DOHH2 (cell line): ENCODE results near the gene RBMXL3.
"Not testable (repeated sequence)": the region's sequence is repeated elsewhere in the genome, so short reads cannot be mapped to it uniquely, and the experiment has no call there.

Source experiments
- H3F3A ChIP-seq: fragments of 200-600 bp; sonication (generic), shearing (Covaris generic); 2 replicates; pipeline ENCODE4 v1.6.0; 2016; ENCODE audit warnings: antibody characterized with exemption, mild to moderate bottlenecking; ENCODE audit not compliant: control insufficient read depth, insufficient read depth
- H3K27ac ChIP-seq: fragments of 200-600 bp; sonication (generic); 2 replicates; pipeline ENCODE4 v1.5.1; 2014; ENCODE audit warnings: low read depth, mild to moderate bottlenecking, low read length, moderate library complexity
- H3K27me3 ChIP-seq: fragments of 200-600 bp; sonication (generic); 2 replicates; pipeline ENCODE4 v1.6.1; 2014; ENCODE audit warnings: mild to moderate bottlenecking, low read length, mixed read lengths; ENCODE audit not compliant: control insufficient read depth
- H3K36me3 ChIP-seq: fragments of 200-600 bp; sonication (generic); 2 replicates; pipeline ENCODE4 v1.6.1; 2014; ENCODE audit warnings: mild to moderate bottlenecking, low read length, moderate library complexity, mixed read lengths; ENCODE audit not compliant: control insufficient read depth
- H3K4me1 ChIP-seq: fragments of 200-600 bp; sonication (generic); 2 replicates; pipeline ENCODE4 v1.6.1; 2014; ENCODE audit warnings: mild to moderate bottlenecking, low read length, mixed read lengths; ENCODE audit not compliant: control insufficient read depth
- H3K4me2 ChIP-seq: fragments of 200-600 bp; sonication (generic); 2 replicates; pipeline ENCODE4 v1.6.0; 2014; ENCODE audit warnings: mild to moderate bottlenecking, low read length, moderate library complexity
- H3K4me3 ChIP-seq: fragments of 200-600 bp; sonication (generic); 2 replicates; pipeline ENCODE4 v1.5.1; 2014; ENCODE audit warnings: mild to moderate bottlenecking, low read length, mixed read lengths
- H3K79me2 ChIP-seq: fragments of 200-600 bp; sonication (generic); 2 replicates; pipeline ENCODE4 v1.6.1; 2014; ENCODE audit warnings: mild to moderate bottlenecking, low read length, mixed read lengths; ENCODE audit not compliant: control insufficient read depth
- H3K9me2 ChIP-seq: fragments of 200-600 bp; sonication (generic); replicated peaks from 2 replicates; pipeline ENCODE4 v1.6.1; 2014; ENCODE audit warnings: mild to moderate bottlenecking, low read length, mixed read lengths; ENCODE audit not compliant: control insufficient read depth
- H3K9me3 ChIP-seq: fragments of 200-600 bp; sonication (generic); 2 replicates; pipeline ENCODE4 v1.6.1; 2014; ENCODE audit warnings: antibody characterized with exemption, low read length, mixed read lengths; ENCODE audit not compliant: control insufficient read depth, insufficient read depth
- H4K20me1 ChIP-seq: fragments of 200-600 bp; sonication (generic); 2 replicates; pipeline ENCODE4 v1.6.0; 2014; ENCODE audit warnings: low read depth, mild to moderate bottlenecking, antibody characterized with exemption, low read length, moderate library complexity; ENCODE audit not compliant: control insufficient read depth, insufficient read depth
- EZH2phosphoT487 ChIP-seq: fragments of 200-600 bp; sonication (generic); IDR thresholded peaks from 2 replicates; pipeline ENCODE4 v1.6.1; 2017; ENCODE audit warnings: borderline replicate concordance, mild to moderate bottlenecking, antibody characterized with exemption, low read length, moderate library complexity, mixed read lengths
- TF ChIP-seq, protein P1 (sequence below): fragments of 200-600 bp; sonication (generic); IDR thresholded peaks from one replicate; pipeline ENCODE4 v1.5.1; 2014; ENCODE audit warnings: antibody characterized with exemption, mild to moderate bottlenecking, low read depth, low read length; ENCODE audit not compliant: poor library complexity, severe bottlenecking

RBMXL3 gene

GRCh38 chrX:115192244-115192700, 3.1 kb downstream of the RBMXL3 start:
- H3K27ac ChIP-seq, result no peak overlapping the region
- no peaks in the 10 kb centered on the region for H3K4me1 ChIP-seq
- no peaks in the 10 kb centered on the region for H3K36me3 ChIP-seq
- no peak for TF ChIP-seq EZH2phosphoT487
- TF ChIP-seq, protein P1, sequence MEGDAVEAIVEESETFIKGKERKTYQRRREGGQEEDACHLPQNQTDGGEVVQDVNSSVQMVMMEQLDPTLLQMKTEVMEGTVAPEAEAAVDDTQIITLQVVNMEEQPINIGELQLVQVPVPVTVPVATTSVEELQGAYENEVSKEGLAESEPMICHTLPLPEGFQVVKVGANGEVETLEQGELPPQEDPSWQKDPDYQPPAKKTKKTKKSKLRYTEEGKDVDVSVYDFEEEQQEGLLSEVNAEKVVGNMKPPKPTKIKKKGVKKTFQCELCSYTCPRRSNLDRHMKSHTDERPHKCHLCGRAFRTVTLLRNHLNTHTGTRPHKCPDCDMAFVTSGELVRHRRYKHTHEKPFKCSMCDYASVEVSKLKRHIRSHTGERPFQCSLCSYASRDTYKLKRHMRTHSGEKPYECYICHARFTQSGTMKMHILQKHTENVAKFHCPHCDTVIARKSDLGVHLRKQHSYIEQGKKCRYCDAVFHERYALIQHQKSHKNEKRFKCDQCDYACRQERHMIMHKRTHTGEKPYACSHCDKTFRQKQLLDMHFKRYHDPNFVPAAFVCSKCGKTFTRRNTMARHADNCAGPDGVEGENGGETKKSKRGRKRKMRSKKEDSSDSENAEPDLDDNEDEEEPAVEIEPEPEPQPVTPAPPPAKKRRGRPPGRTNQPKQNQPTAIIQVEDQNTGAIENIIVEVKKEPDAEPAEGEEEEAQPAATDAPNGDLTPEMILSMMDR, result no peak
- H3K27me3 ChIP-seq, result no peaks in the 10 kb centered on the region
- H3F3A ChIP-seq, result no peaks in the 10 kb centered on the region
- no peaks in the 10 kb centered on the region for H3K9me3 ChIP-seq
- H3K4me3 ChIP-seq, result no peak overlapping the region
- H3K9me2 ChIP-seq, result no peaks in the 10 kb centered on the region
- no peaks in the 10 kb centered on the region for H4K20me1 ChIP-seq
- no peaks in the 10 kb centered on the region for H3K79me2 ChIP-seq
- no peak overlapping the region for H3K4me2 ChIP-seq

GRCh38 chrX:115204040-115204439, 14.8 kb downstream of the RBMXL3 start:
- no peaks in the 10 kb centered on the region for H3K9me3 ChIP-seq

DNA sequence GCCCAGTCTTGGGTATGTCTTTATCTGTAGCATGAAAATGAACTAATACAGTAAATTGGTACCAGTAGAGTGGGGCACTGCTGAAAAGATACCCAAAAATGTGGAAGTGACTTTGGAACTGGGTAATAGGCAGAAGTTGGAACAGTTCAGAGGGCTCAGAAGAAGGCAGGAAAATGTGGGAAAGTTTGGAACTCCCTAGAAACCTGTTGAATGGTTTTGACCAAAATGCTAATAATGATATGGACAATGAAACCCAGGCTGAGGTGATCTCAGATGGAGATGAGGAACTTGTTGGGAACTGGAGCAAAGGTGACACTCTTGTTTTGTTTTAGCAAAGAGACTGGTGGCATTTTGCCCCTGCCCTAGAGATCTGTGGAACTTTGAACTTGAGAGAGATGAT, 20.3 kb downstream of the RBMXL3 start:
- H3F3A ChIP-seq, H3K27me3 ChIP-seq, H3K4me1 ChIP-seq, H3K4me3 ChIP-seq, H4K20me1 ChIP-seq, H3K9me2 ChIP-seq, H3K4me2 ChIP-seq, H3K36me3 ChIP-seq, H3K79me2 ChIP-seq, H3K9me3 ChIP-seq, H3K27ac ChIP-seq: not testable (repeated sequence)

More at GRCh38 chrX:115204040-115204439, 14.8 kb downstream of the RBMXL3 start:
- no peak for TF ChIP-seq EZH2phosphoT487
- TF ChIP-seq, protein P1, result no peak
- Histone ChIP-seq H3K4me1 (no peaks in the 10 kb centered on the region), H3K9me2 (no peaks in the 10 kb centered on the region), H3K27ac (no peak overlapping the region), H3F3A (no peaks in the 10 kb centered on the region), H3K36me3 (no peaks in the 10 kb centered on the region), H3K4me3 (no peak overlapping the region), H3K79me2 (no peaks in the 10 kb centered on the region), H4K20me1 (no peaks in the 10 kb centered on the region), H3K4me2 (no peak overlapping the region), H3K27me3 (no peaks in the 10 kb centered on the region)

GRCh38 chrX:115214151-115214550, 24.9 kb downstream of the RBMXL3 start:
- Histone ChIP-seq H3K4me1 (no peaks in the 10 kb centered on the region), H3F3A (no peaks in the 10 kb centered on the region), H3K36me3 (no peaks in the 10 kb centered on the region), H3K4me2 (no peak overlapping the region), H3K27me3 (no peaks in the 10 kb centered on the region), H3K4me3 (no peak overlapping the region), H3K27ac (no peak overlapping the region), H3K9me3 (no peaks in the 10 kb centered on the region), H4K20me1 (no peaks in the 10 kb centered on the region), H3K9me2 (no peaks in the 10 kb centered on the region), H3K79me2 (no peaks in the 10 kb centered on the region)
- no peak for TF ChIP-seq EZH2phosphoT487
- TF ChIP-seq, protein P1, result no peak
